Mucosa of stomach (tissue), 1 donor: ENCODE data around the gene FIG4.
"Not testable (repeated sequence)": the region's sequence is repeated elsewhere in the genome, so short reads cannot be mapped to it uniquely, and the experiment has no call there.

Experiments
- H3K27me3 ChIP-seq: one replicate; pipeline ENCODE4 v1.7.0; 2013; ENCODE audit warnings: mild to moderate bottlenecking, low read length; ENCODE audit not compliant: control insufficient read depth, insufficient read depth
- H3K36me3 ChIP-seq: one replicate; pipeline ENCODE4 v1.7.0; 2013; ENCODE audit warnings: low read length; ENCODE audit not compliant: control insufficient read depth, insufficient read depth
- H3K4me1 ChIP-seq: one replicate; pipeline ENCODE4 v1.7.0; 2013; ENCODE audit warnings: mild to moderate bottlenecking, low read length; ENCODE audit not compliant: control insufficient read depth, insufficient read depth
- H3K4me3 ChIP-seq: one replicate; pipeline ENCODE4 v1.7.0; 2013; ENCODE audit warnings: low read length
- H3K9ac ChIP-seq: one replicate; pipeline ENCODE4 v1.7.0; 2013; ENCODE audit warnings: mild to moderate bottlenecking, low read length, moderate library complexity
- H3K9me3 ChIP-seq: one replicate; pipeline ENCODE4 v1.7.0; 2013; ENCODE audit warnings: mild to moderate bottlenecking, low read length, moderate library complexity; ENCODE audit not compliant: control insufficient read depth
- donor health status: Pancreatic carcinoma.

Gene FIG4

GRCh38 chr6:109767961-109768360 is 76.9 kb downstream of the FIG4 start:
- no peaks in the 10 kb centered on the region for H3K36me3 ChIP-seq
- H3K27me3 ChIP-seq: no peaks in the 10 kb centered on the region
- no peak overlapping the region for H3K4me3 ChIP-seq
- no peak overlapping the region for H3K9ac ChIP-seq
- peaks cover 1% of the 10 kb centered on the region for H3K4me1 ChIP-seq
- H3K9me3 ChIP-seq: no peaks in the 10 kb centered on the region

GRCh38 chr6:109768485-109768884 is 77.4 kb downstream of the FIG4 start:
- Histone ChIP-seq H3K27me3 (no peaks in the 10 kb centered on the region), H3K9me3 (no peaks in the 10 kb centered on the region), H3K36me3 (no peaks in the 10 kb centered on the region), H3K4me3 (no peak overlapping the region), H3K9ac (no peak overlapping the region), H3K4me1 (no peaks in the 10 kb centered on the region)

GRCh38 chr6:109769213-109769612 is 78.1 kb downstream of the FIG4 start:
- Histone ChIP-seq H3K9ac (no peak overlapping the region), H3K27me3 (no peaks in the 10 kb centered on the region), H3K36me3 (no peaks in the 10 kb centered on the region), H3K9me3 (no peaks in the 10 kb centered on the region), H3K4me3 (no peak overlapping the region), H3K4me1 (no peaks in the 10 kb centered on the region)

- no peaks in the 10 kb centered on the region for H3K27me3 ChIP-seq
- H3K4me3 ChIP-seq: no peak overlapping the region
- H3K4me1 ChIP-seq: no peaks in the 10 kb centered on the region
- no peaks in the 10 kb centered on the region for H3K9me3 ChIP-seq
- H3K9ac ChIP-seq: no peak overlapping the region
- no peaks in the 10 kb centered on the region for H3K36me3 ChIP-seq
Measured at GRCh38 chr6:109770047-109770446, 79.0 kb downstream of the FIG4 start.

GRCh38 chr6:109770779-109771178 is 79.7 kb downstream of the FIG4 start:
- H3K27me3 ChIP-seq: no peaks in the 10 kb centered on the region
- no peaks in the 10 kb centered on the region for H3K36me3 ChIP-seq
- no peaks in the 10 kb centered on the region for H3K4me1 ChIP-seq
- H3K9ac ChIP-seq: no peak overlapping the region
- H3K9me3 ChIP-seq: no peaks in the 10 kb centered on the region
- no peak overlapping the region for H3K4me3 ChIP-seq

GRCh38 chr6:109771939-109772755 is 81.1 kb downstream of the FIG4 start:
- H3K4me1 ChIP-seq, H3K9ac ChIP-seq, H3K36me3 ChIP-seq, H3K4me3 ChIP-seq, H3K9me3 ChIP-seq, H3K27me3 ChIP-seq: not testable (repeated sequence)

- no peaks in the 10 kb centered on the region for H3K4me1 ChIP-seq
- no peak overlapping the region for H3K4me3 ChIP-seq
- no peaks in the 10 kb centered on the region for H3K9me3 ChIP-seq
- H3K36me3 ChIP-seq: no peaks in the 10 kb centered on the region
- no peak overlapping the region for H3K9ac ChIP-seq
- no peaks in the 10 kb centered on the region for H3K27me3 ChIP-seq
Measured at GRCh38 chr6:109772883-109773431, 81.9 kb downstream of the FIG4 start.

- Histone ChIP-seq H3K36me3 (no peaks in the 10 kb centered on the region), H3K9ac (no peak overlapping the region), H3K27me3 (no peaks in the 10 kb centered on the region), H3K4me3 (no peak overlapping the region), H3K4me1 (no peaks in the 10 kb centered on the region), H3K9me3 (no peaks in the 10 kb centered on the region)
Measured at GRCh38 chr6:109781001-109781400, 89.9 kb downstream of the FIG4 start.

GRCh38 chr6:109782491-109782999 is 91.4 kb downstream of the FIG4 start:
- no peaks in the 10 kb centered on the region for H3K4me1 ChIP-seq
- H3K9ac ChIP-seq: no peak overlapping the region
- H3K36me3 ChIP-seq: no peaks in the 10 kb centered on the region
- H3K27me3 ChIP-seq: no peaks in the 10 kb centered on the region
- no peak overlapping the region for H3K4me3 ChIP-seq
- no peaks in the 10 kb centered on the region for H3K9me3 ChIP-seq

GRCh38 chr6:109783250-109783986 is 92.3 kb downstream of the FIG4 start:
- Histone ChIP-seq H3K27me3 (no peaks in the 10 kb centered on the region), H3K9ac (no peak overlapping the region), H3K4me1 (no peaks in the 10 kb centered on the region), H3K9me3 (no peaks in the 10 kb centered on the region), H3K4me3 (no peak overlapping the region), H3K36me3 (no peaks in the 10 kb centered on the region)

GRCh38 chr6:109787312-109787711 is 96.2 kb downstream of the FIG4 start:
- Histone ChIP-seq H3K27me3 (no peaks in the 10 kb centered on the region), H3K9ac (no peak overlapping the region), H3K36me3 (no peaks in the 10 kb centered on the region), H3K4me1 (no peaks in the 10 kb centered on the region), H3K9me3 (no peaks in the 10 kb centered on the region), H3K4me3 (no peak overlapping the region)

GRCh38 chr6:109788687-109789086 is 97.6 kb downstream of the FIG4 start:
- H3K4me1 ChIP-seq: peaks cover 8% of the 10 kb centered on the region
- no peaks in the 10 kb centered on the region for H3K9me3 ChIP-seq
- no peak overlapping the region for H3K9ac ChIP-seq
- H3K36me3 ChIP-seq: no peaks in the 10 kb centered on the region
- H3K4me3 ChIP-seq: no peak overlapping the region
- no peaks in the 10 kb centered on the region for H3K27me3 ChIP-seq
